K562 (cell line): ENCODE data around the gene FASN.

Experiments used
- CHD7 ChIP-seq: fragments of 200-600 bp; sonication (generic); IDR thresholded peaks from one replicate; pipeline ENCODE4 v1.6.1; 2012; ENCODE audit warnings: mild to moderate bottlenecking, low read depth, low read length, inconsistent platforms
- KAT8 ChIP-seq: fragments of 450-650 bp; IDR thresholded peaks from 2 replicates; pipeline ENCODE4 v1.6.1; 2016; ENCODE audit warnings: low read depth, mild to moderate bottlenecking
- KDM1A ChIP-seq, 2 experiments: fragments of 450-650 bp; IDR thresholded peaks; 2 replicates each; pipeline ENCODE4 v1.6.1; 2016; ENCODE audit warnings: mild to moderate bottlenecking in 2 of 2
- KDM5B ChIP-seq: fragments of 200-600 bp; sonication (generic); IDR thresholded peaks from 2 replicates; pipeline ENCODE4 v1.6.1; 2012; ENCODE audit warnings: low read depth, mild to moderate bottlenecking, moderate library complexity, low read length, control low read depth, inconsistent platforms; ENCODE audit not compliant: insufficient replicate concordance
- NCOA1 ChIP-seq: fragments of 450-650 bp; IDR thresholded peaks from 2 replicates; pipeline ENCODE4 v1.6.1; 2016; ENCODE audit warnings: low read depth
- NRF1 ChIP-seq, 2 experiments: fragments of 450-650 bp; IDR thresholded peaks in 1 of 2; conservative IDR thresholded peaks in 1 of 2; 2 replicates each; pipeline ENCODE4 v1.6.1; 2014; ENCODE audit warnings: mild to moderate bottlenecking in 2 of 2
- TAF1 ChIP-seq: IDR thresholded peaks from 2 replicates; pipeline ENCODE4 v1.6.1; 2011; ENCODE audit warnings: mild to moderate bottlenecking, low read length, moderate library complexity; ENCODE audit not compliant: insufficient read depth, control insufficient read depth, severe bottlenecking; ENCODE audit errors: extremely low read depth
- ZC3H4 ChIP-seq: sonication (generic); formaldehyde crosslinking; IDR thresholded peaks from 2 replicates; pipeline ENCODE4 v1.9.0; 2021; ENCODE audit warnings: missing genetic modification reagents, borderline replicate concordance
- ZNF274 ChIP-seq: IDR thresholded peaks from 2 replicates; pipeline ENCODE4 v1.6.1; 2011; ENCODE audit warnings: low read depth, mild to moderate bottlenecking, low read length, moderate library complexity, borderline replicate concordance
- TF ChIP-seq, protein P1 (sequence below): fragments of 250-450 bp; sonication (Bioruptor Pico); IDR thresholded peaks from 2 replicates; pipeline ENCODE4 v1.4.0; 2020; ENCODE audit warnings: mild to moderate bottlenecking, moderate library complexity, borderline replicate concordance
- TF ChIP-seq, protein P2 (sequence below): fragments of 250-450 bp; sonication (Bioruptor Pico); IDR thresholded peaks from 2 replicates; pipeline ENCODE4 v1.8.0; 2022; ENCODE audit warnings: moderate library complexity, mild to moderate bottlenecking, inconsistent platforms
- TF ChIP-seq, protein P3 (sequence below): fragments of 200-800 bp; sonication (Bioruptor generic); IDR thresholded peaks from 2 replicates; pipeline ENCODE4 v1.6.1; 2017; ENCODE audit warnings: missing genetic modification characterization, missing compliant biosample characterization
- TF ChIP-seq, protein P4 (sequence below): fragments of 250-450 bp; sonication (Bioruptor Pico); IDR thresholded peaks from 2 replicates; pipeline ENCODE4 v1.4.0; 2020; ENCODE audit warnings: mild to moderate bottlenecking, moderate library complexity

- TF ChIP-seq, protein P1, sequence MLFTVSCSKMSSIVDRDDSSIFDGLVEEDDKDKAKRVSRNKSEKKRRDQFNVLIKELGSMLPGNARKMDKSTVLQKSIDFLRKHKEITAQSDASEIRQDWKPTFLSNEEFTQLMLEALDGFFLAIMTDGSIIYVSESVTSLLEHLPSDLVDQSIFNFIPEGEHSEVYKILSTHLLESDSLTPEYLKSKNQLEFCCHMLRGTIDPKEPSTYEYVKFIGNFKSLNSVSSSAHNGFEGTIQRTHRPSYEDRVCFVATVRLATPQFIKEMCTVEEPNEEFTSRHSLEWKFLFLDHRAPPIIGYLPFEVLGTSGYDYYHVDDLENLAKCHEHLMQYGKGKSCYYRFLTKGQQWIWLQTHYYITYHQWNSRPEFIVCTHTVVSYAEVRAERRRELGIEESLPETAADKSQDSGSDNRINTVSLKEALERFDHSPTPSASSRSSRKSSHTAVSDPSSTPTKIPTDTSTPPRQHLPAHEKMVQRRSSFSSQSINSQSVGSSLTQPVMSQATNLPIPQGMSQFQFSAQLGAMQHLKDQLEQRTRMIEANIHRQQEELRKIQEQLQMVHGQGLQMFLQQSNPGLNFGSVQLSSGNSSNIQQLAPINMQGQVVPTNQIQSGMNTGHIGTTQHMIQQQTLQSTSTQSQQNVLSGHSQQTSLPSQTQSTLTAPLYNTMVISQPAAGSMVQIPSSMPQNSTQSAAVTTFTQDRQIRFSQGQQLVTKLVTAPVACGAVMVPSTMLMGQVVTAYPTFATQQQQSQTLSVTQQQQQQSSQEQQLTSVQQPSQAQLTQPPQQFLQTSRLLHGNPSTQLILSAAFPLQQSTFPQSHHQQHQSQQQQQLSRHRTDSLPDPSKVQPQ (CRISPR knock-in tag) = no peak
- TF ChIP-seq ZC3H4 (CRISPR knock-in tag) (no peak), NRF1 (conservative IDR thresholded peaks at IDR 0.05 in 1 of 2, IDR thresholded peaks at IDR 0.05 in 1 of 2) (no peak), CHD7 (no peak), TAF1 (no peak), KDM1A (IDR thresholded peaks at IDR 0.05) (no peak), NCOA1 (no peak), KAT8 (no peak), KDM5B (no peak), ZNF274 (no peak)
- TF ChIP-seq, protein P2, sequence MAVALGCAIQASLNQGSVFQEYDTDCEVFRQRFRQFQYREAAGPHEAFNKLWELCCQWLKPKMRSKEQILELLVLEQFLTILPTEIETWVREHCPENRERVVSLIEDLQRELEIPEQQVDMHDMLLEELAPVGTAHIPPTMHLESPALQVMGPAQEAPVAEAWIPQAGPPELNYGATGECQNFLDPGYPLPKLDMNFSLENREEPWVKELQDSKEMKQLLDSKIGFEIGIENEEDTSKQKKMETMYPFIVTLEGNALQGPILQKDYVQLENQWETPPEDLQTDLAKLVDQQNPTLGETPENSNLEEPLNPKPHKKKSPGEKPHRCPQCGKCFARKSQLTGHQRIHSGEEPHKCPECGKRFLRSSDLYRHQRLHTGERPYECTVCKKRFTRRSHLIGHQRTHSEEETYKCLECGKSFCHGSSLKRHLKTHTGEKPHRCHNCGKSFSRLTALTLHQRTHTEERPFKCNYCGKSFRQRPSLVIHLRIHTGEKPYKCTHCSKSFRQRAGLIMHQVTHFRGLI (CRISPR knock-in tag) = no peak
- TF ChIP-seq, protein P3, sequence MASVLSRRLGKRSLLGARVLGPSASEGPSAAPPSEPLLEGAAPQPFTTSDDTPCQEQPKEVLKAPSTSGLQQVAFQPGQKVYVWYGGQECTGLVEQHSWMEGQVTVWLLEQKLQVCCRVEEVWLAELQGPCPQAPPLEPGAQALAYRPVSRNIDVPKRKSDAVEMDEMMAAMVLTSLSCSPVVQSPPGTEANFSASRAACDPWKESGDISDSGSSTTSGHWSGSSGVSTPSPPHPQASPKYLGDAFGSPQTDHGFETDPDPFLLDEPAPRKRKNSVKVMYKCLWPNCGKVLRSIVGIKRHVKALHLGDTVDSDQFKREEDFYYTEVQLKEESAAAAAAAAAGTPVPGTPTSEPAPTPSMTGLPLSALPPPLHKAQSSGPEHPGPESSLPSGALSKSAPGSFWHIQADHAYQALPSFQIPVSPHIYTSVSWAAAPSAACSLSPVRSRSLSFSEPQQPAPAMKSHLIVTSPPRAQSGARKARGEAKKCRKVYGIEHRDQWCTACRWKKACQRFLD = no peak
- TF ChIP-seq, protein P4, sequence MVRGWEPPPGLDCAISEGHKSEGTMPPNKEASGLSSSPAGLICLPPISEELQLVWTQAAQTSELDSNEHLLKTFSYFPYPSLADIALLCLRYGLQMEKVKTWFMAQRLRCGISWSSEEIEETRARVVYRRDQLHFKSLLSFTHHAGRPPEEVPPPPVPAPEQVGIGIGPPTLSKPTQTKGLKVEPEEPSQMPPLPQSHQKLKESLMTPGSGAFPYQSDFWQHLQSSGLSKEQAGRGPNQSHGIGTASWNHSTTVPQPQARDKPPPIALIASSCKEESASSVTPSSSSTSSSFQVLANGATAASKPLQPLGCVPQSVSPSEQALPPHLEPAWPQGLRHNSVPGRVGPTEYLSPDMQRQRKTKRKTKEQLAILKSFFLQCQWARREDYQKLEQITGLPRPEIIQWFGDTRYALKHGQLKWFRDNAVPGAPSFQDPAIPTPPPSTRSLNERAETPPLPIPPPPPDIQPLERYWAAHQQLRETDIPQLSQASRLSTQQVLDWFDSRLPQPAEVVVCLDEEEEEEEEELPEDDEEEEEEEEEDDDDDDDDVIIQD (CRISPR knock-in tag) = no peak
These were observed 9.0 kb downstream of the FASN start for GRCh38 chr17:82088838-82089722.
